PC-3 (cell line): ENCODE results near the gene RTL5. TPM values are rescaled to one million over a fixed set of nuclear protein-coding genes. Genes with fewer than 3 reads are reported as not detected.
A peak's percentile ranks its signal among the peaks of the same experiment; 100 is the strongest.

ENCODE experiments used
- ATAC-seq: fragments of 200-7000 bp; cut with Tn5 transposase; 2 replicates; pipeline ENCODE4 v1.9.1; 2020; ENCODE audit warnings: mild to moderate bottlenecking, moderate library complexity
- BruUV-seq: library from RNA; stranded (reverse); fragments of 400-500 nt; replicated peaks from 2 replicates; lab custom pipeline; 2021; lab: Mats Ljungman, UMichigan
- CTCF ChIA-PET: fragments of 300-600 bp; sonication (Branson Sonifier 250); formaldehyde crosslinking; loops from one replicate; lab custom pipeline; 2022; ENCODE audit warnings: antibody characterized with exemption; lab: Charles Lee
- POLR2A ChIA-PET: fragments of 300-600 bp; sonication (Branson Sonifier 250); formaldehyde crosslinking; loops from one replicate; lab custom pipeline; 2022; ENCODE audit warnings: antibody characterized with exemption; ENCODE audit not compliant: unreplicated experiment; lab: Charles Lee
- DNase-seq: peaks from one replicate; pipeline ENCODE4 v3.0.0-alpha.2; 2015
- H2AFZ ChIP-seq: fragments of 300-600 bp; sonication (generic); 2 replicates; pipeline ENCODE4 v1.6.0; 2016; ENCODE audit warnings: antibody characterized with exemption, low read length
- H3F3A ChIP-seq: fragments of 300-600 bp; sonication (generic); one replicate; pipeline ENCODE4 v1.6.0; 2017; ENCODE audit warnings: antibody characterized with exemption, low read length, control low read depth, mild to moderate bottlenecking; ENCODE audit not compliant: unreplicated experiment
- H3K27ac ChIP-seq: fragments of 300-600 bp; sonication (generic); 2 replicates; pipeline ENCODE4 v1.5.1; 2016; ENCODE audit warnings: mild to moderate bottlenecking, low read length
- H3K27me3 ChIP-seq: fragments of 300-600 bp; sonication (generic); 2 replicates; pipeline ENCODE4 v1.6.1; 2016; ENCODE audit warnings: low read length, mixed read lengths
- H3K36me3 ChIP-seq: fragments of 300-600 bp; sonication (generic); 2 replicates; pipeline ENCODE4 v1.6.1; 2016; ENCODE audit warnings: low read depth, mixed run types, low read length, mixed read lengths
- H3K4me1 ChIP-seq: fragments of 300-600 bp; sonication (generic); 2 replicates; pipeline ENCODE4 v1.5.1; 2016; ENCODE audit warnings: low read length; ENCODE audit not compliant: insufficient read depth
- H3K4me2 ChIP-seq: fragments of 300-600 bp; sonication (generic); 2 replicates; pipeline ENCODE4 v1.6.0; 2016; ENCODE audit warnings: low read length
- H3K4me3 ChIP-seq: fragments of 300-600 bp; sonication (generic); 2 replicates; pipeline ENCODE4 v1.5.1; 2016; ENCODE audit warnings: mild to moderate bottlenecking, low read length, mixed read lengths
- H3K79me2 ChIP-seq: fragments of 300-600 bp; sonication (generic); 2 replicates; pipeline ENCODE4 v1.6.1; 2017; ENCODE audit warnings: low read length, mixed read lengths
- H3K9ac ChIP-seq: fragments of 300-600 bp; sonication (generic); 2 replicates; pipeline ENCODE4 v1.6.0; 2016; ENCODE audit warnings: mild to moderate bottlenecking, low read length
- H3K9me2 ChIP-seq: fragments of 300-600 bp; sonication (generic); replicated peaks from 2 replicates; pipeline ENCODE4 v1.6.1; 2016; ENCODE audit warnings: mixed run types, low read length, mixed read lengths
- H3K9me3 ChIP-seq: fragments of 300-600 bp; sonication (generic); 2 replicates; pipeline ENCODE4 v1.6.1; 2016; ENCODE audit warnings: low read length, mixed read lengths
- H4K20me1 ChIP-seq: fragments of 300-600 bp; sonication (generic); 2 replicates; pipeline ENCODE4 v1.6.1; 2016; ENCODE audit warnings: low read length, mixed read lengths
- CTCF ChIP-seq: fragments of 300-600 bp; sonication (generic); conservative IDR thresholded peaks from 2 replicates; pipeline ENCODE4 v1.5.1; 2017; ENCODE audit warnings: antibody characterized with exemption, low read depth, mild to moderate bottlenecking, low read length
- EZH2 ChIP-seq: fragments of 300-600 bp; sonication (generic); IDR thresholded peaks from one replicate; pipeline ENCODE4 v1.6.1; 2017; ENCODE audit warnings: antibody characterized with exemption, mild to moderate bottlenecking, low read length; ENCODE audit not compliant: unreplicated experiment
- EZH2phosphoT487 ChIP-seq: fragments of 300-600 bp; sonication (generic); IDR thresholded peaks from 2 replicates; pipeline ENCODE4 v1.6.1; 2018; ENCODE audit warnings: mild to moderate bottlenecking, antibody characterized with exemption, low read length, borderline replicate concordance
- intact Hi-C: fragments of 100-400 bp; cut with micrococcal nuclease; formaldehyde crosslinking; loops from 2 replicates; pipeline ENCODE4 v1.9.0; 2023
- total RNA-seq: library from RNA; depleted of rRNA; stranded (reverse); fragments of >200 nt; gene quantifications from 2 replicates; pipeline ENCODE4 v1.2.3, GENCODE V29; 2014

The RTL5 gene
- total RNA-seq, 1 experiment from 2014 or later, result 0.40 TPM

- H3K4me1 ChIP-seq, result peaks cover 5% of the 10 kb centered on the region
- TF ChIP-seq CTCF (no peak), EZH2 (no peak), EZH2phosphoT487 (no peak)
- no peaks in the 10 kb centered on the region for H3K9me2 ChIP-seq
- intact Hi-C loops, result no loop called here
- no peak overlapping the region for H2AFZ ChIP-seq
- no peak overlapping the region for H3K4me3 ChIP-seq
- H3K4me2 ChIP-seq, result no peak overlapping the region
- no peaks in the 10 kb centered on the region for H3K79me2 ChIP-seq
- H3K27ac ChIP-seq, result no peak overlapping the region
- H3K9ac ChIP-seq, result no peak overlapping the region
- no peaks in the 10 kb centered on the region for H3F3A ChIP-seq
- ATAC-seq (no peak), DNase-seq (no peak)
- H3K9me3 ChIP-seq, result no peaks in the 10 kb centered on the region
- CTCF ChIA-PET, result no interaction called here
- POLR2A ChIA-PET, result no interaction called here
- no peaks in the 10 kb centered on the region for H4K20me1 ChIP-seq
- no peaks in the 10 kb centered on the region for H3K27me3 ChIP-seq
- H3K36me3 ChIP-seq, result no peaks in the 10 kb centered on the region
- no TSS peak for BruUV-seq
Measured at GRCh38 chrX:72142794-72143608, 11.3 kb upstream of the RTL5 start.

DNA sequence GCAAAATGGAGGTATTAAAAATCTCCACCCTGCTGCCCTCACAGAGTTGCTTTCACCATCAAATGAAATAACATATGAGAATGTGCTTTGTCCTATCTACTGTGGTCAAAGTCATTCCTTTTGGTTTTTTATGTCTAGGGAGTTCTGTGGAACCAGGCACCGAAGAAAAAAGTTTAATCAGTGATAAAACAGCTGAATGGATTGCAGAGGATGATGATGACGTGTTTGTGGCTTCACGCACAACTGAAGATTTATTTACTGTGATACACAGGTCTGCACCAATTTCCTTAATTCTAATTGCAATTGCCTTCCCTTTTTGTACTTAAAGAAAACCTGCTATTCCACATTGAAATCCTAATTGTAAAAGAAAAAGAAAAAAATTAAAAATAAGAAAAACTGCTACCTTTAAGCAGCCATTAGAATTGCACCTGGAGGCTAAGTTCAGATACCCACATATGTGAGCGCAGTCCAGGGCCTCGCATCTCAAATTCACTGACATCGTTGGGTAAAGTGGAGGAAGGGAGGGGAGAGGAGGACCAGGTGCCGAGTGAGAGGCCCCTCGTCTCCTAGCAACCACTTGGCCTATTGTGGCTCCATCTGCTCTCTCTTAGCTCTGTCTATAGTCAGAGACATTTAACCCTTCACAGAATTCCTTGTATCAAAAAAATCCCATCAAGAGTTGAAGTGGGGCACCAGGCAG is 10.5 kb upstream of the RTL5 start:
- intact Hi-C loops, result no loop called here
- H2AFZ ChIP-seq, result no peak overlapping the region
- ChIA-PET POLR2A (no interaction called here), CTCF (no interaction called here)
- H3K4me3 ChIP-seq, result no peak overlapping the region
- H3K9ac ChIP-seq, result no peak overlapping the region
- H3K79me2 ChIP-seq, result no peaks in the 10 kb centered on the region
- no peak overlapping the region for H3K27ac ChIP-seq
- DNase-seq (no peak), ATAC-seq (no peak)
- no peaks in the 10 kb centered on the region for H3F3A ChIP-seq
- no peaks in the 10 kb centered on the region for H3K9me3 ChIP-seq
- BruUV-seq, result no TSS peak
- peaks cover 5% of the 10 kb centered on the region for H3K4me1 ChIP-seq
- no peak overlapping the region for H3K4me2 ChIP-seq
- TF ChIP-seq EZH2phosphoT487 (no peak), EZH2 (no peak)
- no peaks in the 10 kb centered on the region for H3K9me2 ChIP-seq
- H3K27me3 ChIP-seq, result no peaks in the 10 kb centered on the region
- H4K20me1 ChIP-seq, result no peaks in the 10 kb centered on the region
- no peaks in the 10 kb centered on the region for H3K36me3 ChIP-seq

DNA sequence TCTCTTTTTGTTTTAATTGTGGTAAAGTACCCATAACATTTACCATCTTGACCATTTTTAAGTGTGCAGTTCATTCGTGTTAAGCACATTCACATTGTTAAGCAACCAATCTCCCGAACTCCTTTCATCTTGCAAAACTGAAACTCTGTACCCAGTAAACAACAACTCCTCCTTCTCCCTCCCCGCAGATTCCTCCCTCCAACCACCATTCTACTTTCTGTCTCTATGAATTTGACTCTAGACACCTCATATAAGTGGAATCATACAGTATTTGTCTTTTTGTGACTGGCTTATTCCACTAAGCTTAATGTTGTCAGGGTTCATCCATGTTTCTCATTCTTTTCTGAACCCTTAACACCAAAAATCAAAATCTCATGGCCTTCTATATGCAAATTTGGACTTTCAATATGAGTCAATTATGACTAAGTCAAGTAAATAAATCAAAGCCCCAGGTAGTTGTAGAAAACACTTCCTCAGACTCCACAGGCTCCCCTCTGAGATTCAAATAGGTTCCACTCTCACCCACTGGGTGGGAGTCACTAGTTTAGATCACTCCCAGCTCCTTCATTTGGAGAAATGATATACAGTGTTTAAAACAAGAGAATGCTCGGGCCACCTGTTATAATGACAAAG is 9.8 kb upstream of the RTL5 start:
- no peaks in the 10 kb centered on the region for H3K9me2 ChIP-seq
- H3K9me3 ChIP-seq, result no peaks in the 10 kb centered on the region
- intact Hi-C loops, result no loop called here
- no peaks in the 10 kb centered on the region for H4K20me1 ChIP-seq
- H3K27me3 ChIP-seq, result no peaks in the 10 kb centered on the region
- H3K27ac ChIP-seq, result no peak overlapping the region
- H3F3A ChIP-seq, result no peaks in the 10 kb centered on the region
- H2AFZ ChIP-seq, result no peak overlapping the region
- H3K4me1 ChIP-seq, result peaks cover 5% of the 10 kb centered on the region
- ATAC-seq (peak; percentile 53), DNase-seq (peak; percentile 37)
- TF ChIP-seq EZH2phosphoT487, result no peak
- no peak for TF ChIP-seq EZH2
- TF ChIP-seq CTCF, result no peak
- CTCF ChIA-PET, result interaction anchor here (0.6 kb wide), 1 partner anchor 56 kb away, joined by 4 read pairs; no protein-coding TSS in a partner anchor
- POLR2A ChIA-PET, result no interaction called here
- H3K9ac ChIP-seq, result no peak overlapping the region
- no peak overlapping the region for H3K4me2 ChIP-seq
- no peak overlapping the region for H3K4me3 ChIP-seq
- no peaks in the 10 kb centered on the region for H3K36me3 ChIP-seq
- no peaks in the 10 kb centered on the region for H3K79me2 ChIP-seq
- BruUV-seq, result no TSS peak
